Testis (tissue), 2 donors: ENCODE measurements around the gene CAPZB.

Source experiments
- POLR2A ChIP-seq: fragments of 450-650 bp; IDR thresholded peaks from one replicate; pipeline ENCODE4 v1.6.1; 2017; ENCODE audit warnings: antibody characterized with exemption, mild to moderate bottlenecking, moderate library complexity
- TF ChIP-seq, protein P1 (sequence below), 3 experiments: fragments of 450-650 bp in 2 of 3; fragments of 200-600 bp in 1 of 3; sonication (generic) in 1 of 3; IDR thresholded peaks; one replicate each; pipeline ENCODE4 v1.5.1; 2016 to 2019; ENCODE audit warnings: antibody characterized with exemption in 3 of 3, mild to moderate bottlenecking in 2 of 3, moderate library complexity in 1 of 3

DNA sequence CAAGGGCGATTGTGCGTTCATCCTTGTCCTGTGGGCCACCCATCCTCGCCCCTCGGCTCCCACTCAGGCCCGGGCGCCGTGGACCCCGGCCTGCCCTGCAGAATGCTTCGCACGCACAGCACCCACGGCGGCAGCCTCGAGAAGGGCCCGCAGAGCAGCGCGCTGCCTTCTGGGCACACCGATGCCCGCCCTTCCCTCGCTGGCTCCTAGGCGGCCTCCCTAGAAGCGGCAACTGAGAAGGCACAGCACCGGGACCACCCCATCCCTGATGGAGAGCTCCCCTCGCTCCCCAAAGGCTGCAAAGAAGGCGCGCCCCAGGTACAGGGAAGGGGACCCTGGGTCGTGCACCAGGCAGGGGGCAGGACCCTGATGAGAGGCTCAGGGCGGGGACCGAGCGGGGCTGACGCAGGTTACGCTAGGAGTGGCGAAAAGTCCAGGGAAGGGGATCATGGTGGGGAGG lies 971 bp downstream of the CAPZB start:
- TF ChIP-seq, protein P1, sequence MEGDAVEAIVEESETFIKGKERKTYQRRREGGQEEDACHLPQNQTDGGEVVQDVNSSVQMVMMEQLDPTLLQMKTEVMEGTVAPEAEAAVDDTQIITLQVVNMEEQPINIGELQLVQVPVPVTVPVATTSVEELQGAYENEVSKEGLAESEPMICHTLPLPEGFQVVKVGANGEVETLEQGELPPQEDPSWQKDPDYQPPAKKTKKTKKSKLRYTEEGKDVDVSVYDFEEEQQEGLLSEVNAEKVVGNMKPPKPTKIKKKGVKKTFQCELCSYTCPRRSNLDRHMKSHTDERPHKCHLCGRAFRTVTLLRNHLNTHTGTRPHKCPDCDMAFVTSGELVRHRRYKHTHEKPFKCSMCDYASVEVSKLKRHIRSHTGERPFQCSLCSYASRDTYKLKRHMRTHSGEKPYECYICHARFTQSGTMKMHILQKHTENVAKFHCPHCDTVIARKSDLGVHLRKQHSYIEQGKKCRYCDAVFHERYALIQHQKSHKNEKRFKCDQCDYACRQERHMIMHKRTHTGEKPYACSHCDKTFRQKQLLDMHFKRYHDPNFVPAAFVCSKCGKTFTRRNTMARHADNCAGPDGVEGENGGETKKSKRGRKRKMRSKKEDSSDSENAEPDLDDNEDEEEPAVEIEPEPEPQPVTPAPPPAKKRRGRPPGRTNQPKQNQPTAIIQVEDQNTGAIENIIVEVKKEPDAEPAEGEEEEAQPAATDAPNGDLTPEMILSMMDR (IDR thresholded peaks at IDR 0.05) = no peak
- TF ChIP-seq POLR2A = no peak
